ENCODE data around the gene ATG14. TPM values are rescaled to one million over a fixed set of nuclear protein-coding genes. Genes with fewer than 3 reads are reported as not detected.
"Not testable (repeated sequence)": the region's sequence is repeated elsewhere in the genome, so short reads cannot be mapped to it uniquely, and the experiment has no call there.

Gene ATG14, protein sequence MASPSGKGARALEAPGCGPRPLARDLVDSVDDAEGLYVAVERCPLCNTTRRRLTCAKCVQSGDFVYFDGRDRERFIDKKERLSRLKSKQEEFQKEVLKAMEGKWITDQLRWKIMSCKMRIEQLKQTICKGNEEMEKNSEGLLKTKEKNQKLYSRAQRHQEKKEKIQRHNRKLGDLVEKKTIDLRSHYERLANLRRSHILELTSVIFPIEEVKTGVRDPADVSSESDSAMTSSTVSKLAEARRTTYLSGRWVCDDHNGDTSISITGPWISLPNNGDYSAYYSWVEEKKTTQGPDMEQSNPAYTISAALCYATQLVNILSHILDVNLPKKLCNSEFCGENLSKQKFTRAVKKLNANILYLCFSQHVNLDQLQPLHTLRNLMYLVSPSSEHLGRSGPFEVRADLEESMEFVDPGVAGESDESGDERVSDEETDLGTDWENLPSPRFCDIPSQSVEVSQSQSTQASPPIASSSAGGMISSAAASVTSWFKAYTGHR
- total RNA-seq (ENCODE audit: low replicate concordance) = 19.9 and 28.8 TPM in 2 replicates

DNA sequence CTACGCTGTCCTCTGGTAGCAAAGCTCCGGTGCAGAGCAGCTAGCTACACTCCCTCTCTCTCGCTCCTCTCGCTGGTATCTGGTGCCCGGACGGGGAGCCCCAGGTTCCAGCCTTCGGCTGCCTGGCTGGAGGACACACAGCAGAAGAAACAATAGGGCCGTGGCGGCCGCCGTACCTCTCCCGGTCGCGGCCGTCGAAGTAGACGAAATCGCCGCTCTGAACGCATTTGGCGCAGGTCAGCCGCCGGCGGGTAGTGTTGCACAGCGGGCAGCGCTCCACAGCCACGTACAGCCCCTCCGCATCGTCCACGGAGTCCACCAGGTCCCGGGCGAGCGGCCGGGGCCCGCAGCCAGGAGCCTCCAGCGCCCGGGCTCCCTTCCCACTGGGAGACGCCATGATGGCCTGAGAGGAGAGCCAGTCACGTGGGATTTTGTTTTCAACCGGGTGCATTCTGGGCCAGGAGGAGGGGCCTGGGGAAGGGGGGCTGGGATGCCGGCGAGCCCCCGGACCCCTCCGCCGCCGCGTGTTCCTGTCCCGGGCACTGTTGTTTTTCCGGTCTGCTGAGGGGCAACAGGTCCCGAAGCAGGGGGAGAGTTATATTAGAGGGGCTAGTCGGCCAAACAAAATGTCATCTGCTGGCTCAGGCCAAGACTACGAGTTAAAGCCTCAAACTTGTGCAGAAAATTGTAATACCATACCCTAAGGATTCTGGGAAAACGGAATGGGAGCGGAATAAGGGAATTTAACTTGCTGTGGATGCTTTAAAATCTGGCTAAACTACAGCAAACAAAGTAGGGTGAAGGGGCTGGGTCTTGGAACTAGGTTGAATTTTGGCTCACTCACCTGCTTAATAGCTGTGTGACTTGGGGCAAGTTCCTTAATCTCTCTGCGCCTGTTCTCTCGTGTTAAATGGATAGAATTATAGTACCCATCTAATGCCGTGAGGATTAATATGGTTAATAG is at the start of gene ATG14:
Gene ATG14 (minus strand): TSS at position 405 of the 964 bp plus-strand sequence. CDS start 8 bp downstream, at position 397.
- Histone ChIP-seq H3K27ac (peak within 1 kb of the TSS; percentile 64), H3K9ac (peak within 1 kb of the TSS; percentile 99), H3K4me2 (peak within 1 kb of the TSS; percentile 97), H4K20me1 (ENCODE audit: low read depth) (no peaks in the 10 kb centered on the region), H3K36me3 (no peaks in the 10 kb centered on the region), H2AFZ (replicated peaks) (peak within 1 kb of the TSS; percentile 98), H3K4me1 (peaks cover 19% of the 10 kb centered on the region), H3K9me3 (ENCODE audit: low read depth) (no peaks in the 10 kb centered on the region), H3F3A (ENCODE audit: low read depth) (no peaks in the 10 kb centered on the region), H3K79me2 (ENCODE audit: low read depth) (peaks cover 48% of the 10 kb centered on the region), H3K27me3 (peaks cover 19% of the 10 kb centered on the region), H3K4me3 (peak within 1 kb of the TSS; percentile 98)
- H3K4me3 Mint-ChIP-seq = peak within 1 kb of the TSS; percentile 94
- no peaks in the 10 kb centered on the region for H3K36me3 Mint-ChIP-seq
- TF ChIP-seq, protein P1, sequence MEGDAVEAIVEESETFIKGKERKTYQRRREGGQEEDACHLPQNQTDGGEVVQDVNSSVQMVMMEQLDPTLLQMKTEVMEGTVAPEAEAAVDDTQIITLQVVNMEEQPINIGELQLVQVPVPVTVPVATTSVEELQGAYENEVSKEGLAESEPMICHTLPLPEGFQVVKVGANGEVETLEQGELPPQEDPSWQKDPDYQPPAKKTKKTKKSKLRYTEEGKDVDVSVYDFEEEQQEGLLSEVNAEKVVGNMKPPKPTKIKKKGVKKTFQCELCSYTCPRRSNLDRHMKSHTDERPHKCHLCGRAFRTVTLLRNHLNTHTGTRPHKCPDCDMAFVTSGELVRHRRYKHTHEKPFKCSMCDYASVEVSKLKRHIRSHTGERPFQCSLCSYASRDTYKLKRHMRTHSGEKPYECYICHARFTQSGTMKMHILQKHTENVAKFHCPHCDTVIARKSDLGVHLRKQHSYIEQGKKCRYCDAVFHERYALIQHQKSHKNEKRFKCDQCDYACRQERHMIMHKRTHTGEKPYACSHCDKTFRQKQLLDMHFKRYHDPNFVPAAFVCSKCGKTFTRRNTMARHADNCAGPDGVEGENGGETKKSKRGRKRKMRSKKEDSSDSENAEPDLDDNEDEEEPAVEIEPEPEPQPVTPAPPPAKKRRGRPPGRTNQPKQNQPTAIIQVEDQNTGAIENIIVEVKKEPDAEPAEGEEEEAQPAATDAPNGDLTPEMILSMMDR (IDR thresholded peaks at IDR 0.05) = no peak
- no peak for TF ChIP-seq EZH2phosphoT487 (IDR thresholded peaks at IDR 0.05)
- TF ChIP-seq EZH2 (IDR thresholded peaks at IDR 0.05) = no peak
- peaks cover 19% of the 10 kb centered on the region for H3K4me1 Mint-ChIP-seq
- DNase-seq (ENCODE audit: low spot score) = peak; percentile 93
- no peaks in the 10 kb centered on the region for H3K27me3 Mint-ChIP-seq (ENCODE audit: insufficient read depth, low read depth)
- peak within 1 kb of the TSS; percentile 94 for H3K27ac Mint-ChIP-seq
- no peaks in the 10 kb centered on the region for H3K9me3 Mint-ChIP-seq

DNA sequence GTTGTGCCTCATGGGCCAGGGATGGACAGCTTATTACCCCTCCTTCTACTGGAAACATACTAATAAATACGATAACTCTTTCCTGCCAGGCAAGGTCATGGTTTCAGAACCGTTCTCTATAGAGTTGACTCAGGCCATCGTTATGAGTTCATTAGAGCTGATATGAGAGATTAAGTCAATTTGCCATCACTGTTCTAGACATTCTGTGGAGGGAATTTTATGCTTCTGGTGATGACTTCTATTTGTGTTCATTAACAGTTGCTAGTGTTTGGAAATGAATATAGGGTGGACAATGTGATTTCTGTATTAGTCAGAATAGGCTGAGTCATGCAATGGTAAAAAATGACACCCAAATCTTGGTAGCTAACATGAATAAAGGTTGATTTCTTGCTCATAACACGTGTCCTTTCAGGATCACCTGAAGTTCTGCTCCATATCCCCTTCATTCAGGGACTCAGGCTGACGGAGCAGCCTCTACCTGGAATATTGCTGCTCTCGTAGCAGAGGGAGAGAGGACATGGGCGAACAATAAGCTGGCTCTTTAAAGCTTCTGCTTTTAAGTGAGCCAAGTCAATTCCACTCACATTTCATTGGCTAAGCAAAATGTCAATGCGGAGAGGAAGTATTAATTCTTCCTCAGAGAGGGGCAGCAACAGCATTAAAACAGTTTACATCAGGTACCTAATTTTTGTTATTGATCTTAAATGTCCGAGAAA is 47.3 kb upstream of the ATG14 start:
- no peaks in the 10 kb centered on the region for H3K79me2 ChIP-seq (ENCODE audit: low read depth)
- peaks cover 17% of the 10 kb centered on the region for H3K4me1 Mint-ChIP-seq
- H3K4me1 ChIP-seq = peaks cover 10% of the 10 kb centered on the region
- peaks cover 1% of the 10 kb centered on the region for H3K36me3 Mint-ChIP-seq
- H3K27me3 Mint-ChIP-seq (ENCODE audit: insufficient read depth, low read depth) = peaks cover 6% of the 10 kb centered on the region
- no peaks in the 10 kb centered on the region for H3K36me3 ChIP-seq
- no peak overlapping the region for H3K4me3 Mint-ChIP-seq
- no peaks in the 10 kb centered on the region for H3K9me3 ChIP-seq (ENCODE audit: low read depth)
- peaks cover 5% of the 10 kb centered on the region for H3K9me3 Mint-ChIP-seq
- no peaks in the 10 kb centered on the region for H4K20me1 ChIP-seq (ENCODE audit: low read depth)
- H3K4me3 ChIP-seq = no peak overlapping the region
- TF ChIP-seq, protein P1 (IDR thresholded peaks at IDR 0.05) = no peak
- no peak for TF ChIP-seq EZH2phosphoT487 (IDR thresholded peaks at IDR 0.05)
- no peak for TF ChIP-seq EZH2 (IDR thresholded peaks at IDR 0.05)
- DNase-seq (ENCODE audit: low spot score) = no peak
- no peaks in the 10 kb centered on the region for H3K27me3 ChIP-seq
- no peak overlapping the region for H3K27ac ChIP-seq
- no peak overlapping the region for H3K27ac Mint-ChIP-seq
- H3K4me2 ChIP-seq = no peak overlapping the region
- no peak overlapping the region for H3K9ac ChIP-seq
- no peak overlapping the region for H2AFZ ChIP-seq (replicated peaks)
- peaks cover 5% of the 10 kb centered on the region for H3F3A ChIP-seq (ENCODE audit: low read depth)

DNA sequence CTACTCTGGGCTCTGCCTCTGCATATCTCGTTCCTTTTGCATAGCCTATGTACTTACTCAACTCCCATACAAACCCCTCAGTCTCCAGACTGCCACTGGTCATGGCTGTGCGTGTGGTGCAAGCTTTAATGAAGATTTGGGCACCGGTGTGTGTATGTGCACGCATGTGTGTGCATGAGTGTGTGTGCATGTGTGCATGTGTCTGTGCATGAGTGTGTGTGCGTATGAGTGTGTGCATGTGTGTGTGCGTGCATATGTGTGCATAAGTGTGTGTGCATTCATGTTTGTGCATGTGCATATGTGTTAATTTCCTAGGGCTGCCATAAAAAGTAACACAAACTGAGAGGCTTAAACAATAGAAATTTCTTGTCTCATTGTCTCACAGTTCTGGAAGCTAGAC is 45.9 kb upstream of the ATG14 start:
- no peaks in the 10 kb centered on the region for H4K20me1 ChIP-seq (ENCODE audit: low read depth)
- H3K4me3 Mint-ChIP-seq = no peak overlapping the region
- no peak for DNase-seq (ENCODE audit: low spot score)
- no peak overlapping the region for H3K9ac ChIP-seq
- no peaks in the 10 kb centered on the region for H3K79me2 ChIP-seq (ENCODE audit: low read depth)
- H3K9me3 ChIP-seq (ENCODE audit: low read depth) = no peaks in the 10 kb centered on the region
- no peaks in the 10 kb centered on the region for H3K36me3 ChIP-seq
- peaks cover 25% of the 10 kb centered on the region for H3K4me1 Mint-ChIP-seq
- peaks cover 1% of the 10 kb centered on the region for H3K36me3 Mint-ChIP-seq
- H3K4me3 ChIP-seq = no peak overlapping the region
- no peak overlapping the region for H2AFZ ChIP-seq (replicated peaks)
- peaks cover 12% of the 10 kb centered on the region for H3K4me1 ChIP-seq
- TF ChIP-seq EZH2 (IDR thresholded peaks at IDR 0.05) (no peak), EZH2phosphoT487 (IDR thresholded peaks at IDR 0.05) (no peak)
- TF ChIP-seq, protein P1 (IDR thresholded peaks at IDR 0.05) = no peak
- H3K4me2 ChIP-seq = no peak overlapping the region
- H3K9me3 Mint-ChIP-seq = peaks cover 5% of the 10 kb centered on the region
- peak overlapping the region; percentile 30 for H3K27ac Mint-ChIP-seq
- peaks cover 6% of the 10 kb centered on the region for H3K27me3 Mint-ChIP-seq (ENCODE audit: insufficient read depth, low read depth)
- no peak overlapping the region for H3K27ac ChIP-seq
- H3K27me3 ChIP-seq = no peaks in the 10 kb centered on the region
- peaks cover 5% of the 10 kb centered on the region for H3F3A ChIP-seq (ENCODE audit: low read depth)

DNA sequence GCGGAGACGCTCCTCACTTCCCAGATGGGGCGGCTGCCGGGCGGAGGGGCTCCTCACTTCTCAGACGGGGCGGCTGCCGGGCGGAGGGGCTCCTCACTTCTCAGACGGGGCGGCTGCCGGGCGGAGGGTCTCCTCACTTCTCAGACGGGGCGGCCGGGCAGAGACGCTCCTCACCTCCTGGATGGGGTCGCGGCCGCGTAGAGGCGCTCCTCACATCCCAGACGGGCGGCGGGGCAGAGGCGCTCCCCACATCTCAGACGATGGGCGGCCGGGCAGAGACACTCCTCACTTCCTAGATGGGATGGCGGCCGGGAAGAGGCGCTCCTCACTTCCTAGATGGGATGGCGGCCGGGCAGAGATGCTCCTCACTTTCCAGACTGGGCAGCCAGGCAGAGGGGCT is 44.8 kb upstream of the ATG14 start:
- H3K4me1 Mint-ChIP-seq = peaks cover 25% of the 10 kb centered on the region
- H3K4me3 Mint-ChIP-seq; H3K9me3 ChIP-seq (ENCODE audit: low read depth); DNase-seq (ENCODE audit: low spot score); H2AFZ ChIP-seq (replicated peaks); H3K4me3 ChIP-seq; H3K9me3 Mint-ChIP-seq; H3K27ac Mint-ChIP-seq; H3F3A ChIP-seq (ENCODE audit: low read depth); H3K36me3 ChIP-seq; H3K79me2 ChIP-seq (ENCODE audit: low read depth); H3K27me3 Mint-ChIP-seq (ENCODE audit: insufficient read depth, low read depth); H3K27me3 ChIP-seq; H3K27ac ChIP-seq; H3K36me3 Mint-ChIP-seq; H3K4me2 ChIP-seq; H4K20me1 ChIP-seq (ENCODE audit: low read depth); H3K9ac ChIP-seq: not testable (repeated sequence)
- peaks cover 12% of the 10 kb centered on the region for H3K4me1 ChIP-seq
